ENCODE data around the gene LRRC9. TPM values are rescaled to one million over a fixed set of nuclear protein-coding genes. Genes with fewer than 3 reads are reported as not detected.
A peak's percentile ranks its signal among the peaks of the same experiment; 100 is the strongest.

The LRRC9 gene
- total RNA-seq (2014; rRNA removed; shearing (Covaris generic)), result not detected in 2 replicates

- peak within 1 kb of the TSS; percentile 48 for H3K4me3 ChIP-seq
- DNase-seq, result peak; percentile 36 to 37
- no peaks in the 10 kb centered on the region for H3K27me3 ChIP-seq
- H3K4me1 ChIP-seq, result no peaks in the 10 kb centered on the region
- no peaks in the 10 kb centered on the region for H3K9me3 ChIP-seq (replicated peaks)
- no peaks in the 10 kb centered on the region for H3K36me3 ChIP-seq
- H3K27ac ChIP-seq, result no peak within 1 kb of the TSS
Observed at GRCh38 chr14:59919570-59920377, at the start of gene LRRC9. Gene LRRC9, plus strand, starts transcription at chr14:59920144.

GRCh38 chr14:59870277-59871165 lies 49.4 kb upstream of the LRRC9 start, which contains the start of gene RTN1:
Gene RTN1, minus strand, starts transcription at chr14:59870776. Its CDS starts 146 bp downstream, at chr14:59870630.
- Histone ChIP-seq H3K4me3 (peak within 1 kb of the TSS; percentile 66), H3K27ac (no peak within 1 kb of the TSS), H3K36me3 (no peaks in the 10 kb centered on the region), H3K9me3 (replicated peaks) (no peaks in the 10 kb centered on the region), H3K27me3 (no peaks in the 10 kb centered on the region), H3K4me1 (peaks cover 2% of the 10 kb centered on the region; the same call in 1 of the 2 replicates)
- DNase-seq, result peak; percentile 47 to 65

- H3K4me3 ChIP-seq, result peak overlapping the region; percentile 66
- H3K4me1 ChIP-seq, result peaks cover 2% of the 10 kb centered on the region; the same call in 1 of the 2 replicates
- H3K27ac ChIP-seq, result no peak overlapping the region
- H3K9me3 ChIP-seq (replicated peaks), result no peaks in the 10 kb centered on the region
- no peak for DNase-seq
- H3K36me3 ChIP-seq, result no peaks in the 10 kb centered on the region
- H3K27me3 ChIP-seq, result no peaks in the 10 kb centered on the region
Observed at GRCh38 chr14:59871166-59871495, 48.8 kb upstream of the LRRC9 start.

- no peaks in the 10 kb centered on the region for H3K27me3 ChIP-seq
- peak in 1 of 2 experiments; percentile 10 for DNase-seq
Observed at GRCh38 chr14:59882957-59883356, 37.0 kb upstream of the LRRC9 start.

GRCh38 chr14:59890676-59891075 lies 29.3 kb upstream of the LRRC9 start:
- Histone ChIP-seq H3K36me3 (no peaks in the 10 kb centered on the region), H3K4me1 (no peaks in the 10 kb centered on the region), H3K9me3 (replicated peaks) (no peaks in the 10 kb centered on the region), H3K4me3 (no peak overlapping the region), H3K27me3 (no peaks in the 10 kb centered on the region), H3K27ac (no peak overlapping the region)
- no peak for DNase-seq

More at GRCh38 chr14:59882957-59883356, 37.0 kb upstream of the LRRC9 start:
- Histone ChIP-seq H3K4me3 (no peak overlapping the region), H3K4me1 (no peaks in the 10 kb centered on the region), H3K36me3 (no peaks in the 10 kb centered on the region), H3K9me3 (replicated peaks) (no peaks in the 10 kb centered on the region), H3K27ac (no peak overlapping the region)

- Histone ChIP-seq H3K4me3 (no peak overlapping the region), H3K27ac (no peak overlapping the region), H3K4me1 (no peaks in the 10 kb centered on the region), H3K9me3 (replicated peaks) (no peaks in the 10 kb centered on the region), H3K36me3 (no peaks in the 10 kb centered on the region), H3K27me3 (no peaks in the 10 kb centered on the region)
- no peak for DNase-seq
Observed at GRCh38 chr14:59895721-59896120, 24.2 kb upstream of the LRRC9 start.

- Histone ChIP-seq H3K27ac (no peak overlapping the region), H3K4me1 (no peaks in the 10 kb centered on the region), H3K36me3 (no peaks in the 10 kb centered on the region), H3K27me3 (no peaks in the 10 kb centered on the region), H3K4me3 (no peak overlapping the region), H3K9me3 (replicated peaks) (no peaks in the 10 kb centered on the region)
- DNase-seq, result peak in 1 of 2 experiments; percentile 35
Observed at GRCh38 chr14:59897757-59898383, 22.1 kb upstream of the LRRC9 start.

- Histone ChIP-seq H3K4me1 (no peaks in the 10 kb centered on the region), H3K9me3 (replicated peaks) (no peaks in the 10 kb centered on the region), H3K4me3 (no peak overlapping the region), H3K27ac (no peak overlapping the region), H3K36me3 (no peaks in the 10 kb centered on the region), H3K27me3 (no peaks in the 10 kb centered on the region)
- DNase-seq, result no peak
Observed at GRCh38 chr14:59900556-59900955, 19.4 kb upstream of the LRRC9 start.

GRCh38 chr14:59904184-59904583 lies 15.8 kb upstream of the LRRC9 start:
- Histone ChIP-seq H3K4me1 (no peaks in the 10 kb centered on the region), H3K36me3 (no peaks in the 10 kb centered on the region), H3K9me3 (replicated peaks) (no peaks in the 10 kb centered on the region), H3K27ac (no peak overlapping the region), H3K4me3 (no peak overlapping the region), H3K27me3 (no peaks in the 10 kb centered on the region)
- no peak for DNase-seq

GRCh38 chr14:59905188-59905587 lies 14.8 kb upstream of the LRRC9 start:
- Histone ChIP-seq H3K36me3 (no peaks in the 10 kb centered on the region), H3K27ac (no peak overlapping the region)
- no peak for DNase-seq

GRCh38 chr14:59912443-59912842 lies 7.5 kb upstream of the LRRC9 start:
- no peaks in the 10 kb centered on the region for H3K4me1 ChIP-seq

More at GRCh38 chr14:59905188-59905587, 14.8 kb upstream of the LRRC9 start:
- Histone ChIP-seq H3K9me3 (replicated peaks) (no peaks in the 10 kb centered on the region), H3K27me3 (no peaks in the 10 kb centered on the region), H3K4me1 (no peaks in the 10 kb centered on the region), H3K4me3 (no peak overlapping the region)

GRCh38 chr14:59913187-59913586 lies 6.8 kb upstream of the LRRC9 start:
- Histone ChIP-seq H3K4me3 (no peak overlapping the region), H3K27me3 (no peaks in the 10 kb centered on the region)
- DNase-seq, result no peak

More at GRCh38 chr14:59912443-59912842, 7.5 kb upstream of the LRRC9 start:
- Histone ChIP-seq H3K27me3 (no peaks in the 10 kb centered on the region), H3K9me3 (replicated peaks) (no peaks in the 10 kb centered on the region), H3K4me3 (no peak overlapping the region), H3K36me3 (no peaks in the 10 kb centered on the region), H3K27ac (no peak overlapping the region)
- DNase-seq, result no peak

GRCh38 chr14:59918824-59919569 lies 947 bp upstream of the LRRC9 start:
- no peak overlapping the region for H3K27ac ChIP-seq
- H3K27me3 ChIP-seq, result no peaks in the 10 kb centered on the region
- H3K4me3 ChIP-seq, result peak overlapping the region; percentile 48
- no peaks in the 10 kb centered on the region for H3K4me1 ChIP-seq
- DNase-seq, result peak in 1 of 2 experiments; percentile 30
- no peaks in the 10 kb centered on the region for H3K9me3 ChIP-seq (replicated peaks)
- no peaks in the 10 kb centered on the region for H3K36me3 ChIP-seq

More at GRCh38 chr14:59913187-59913586, 6.8 kb upstream of the LRRC9 start:
- no peaks in the 10 kb centered on the region for H3K4me1 ChIP-seq
- H3K36me3 ChIP-seq, result no peaks in the 10 kb centered on the region
- no peaks in the 10 kb centered on the region for H3K9me3 ChIP-seq (replicated peaks)
- H3K27ac ChIP-seq, result no peak overlapping the region

GRCh38 chr14:59920378-59920683 lies 387 bp downstream of the LRRC9 start:
- no peak overlapping the region for H3K4me3 ChIP-seq
- H3K27me3 ChIP-seq, result no peaks in the 10 kb centered on the region
- no peaks in the 10 kb centered on the region for H3K4me1 ChIP-seq
- no peak overlapping the region for H3K27ac ChIP-seq
- H3K9me3 ChIP-seq (replicated peaks), result no peaks in the 10 kb centered on the region
- H3K36me3 ChIP-seq, result no peaks in the 10 kb centered on the region
- no peak for DNase-seq
